MM.1S (cell line): Measurements from ENCODE around the gene POLR2A.

Source experiments
- DNase-seq: peaks from one replicate; pipeline ENCODE4 v3.0.0-alpha.2; 2015
- H2AFZ ChIP-seq: fragments of 300-600 bp; sonication (generic); 2 replicates; pipeline ENCODE4 v1.6.0; 2016; ENCODE audit warnings: antibody characterized with exemption, low read length
- H3F3A ChIP-seq: fragments of 300-600 bp; sonication (generic); 2 replicates; pipeline ENCODE4 v1.6.1; 2016; ENCODE audit warnings: mild to moderate bottlenecking, antibody characterized with exemption, low read length, moderate library complexity, mixed read lengths; ENCODE audit not compliant: insufficient read depth
- H3K27ac ChIP-seq: fragments of 300-600 bp; sonication (generic); 2 replicates; pipeline ENCODE4 v1.5.1; 2016; ENCODE audit warnings: mild to moderate bottlenecking, low read length
- H3K27me3 ChIP-seq: fragments of 300-600 bp; sonication (generic); replicated peaks from 2 replicates; pipeline ENCODE4 v1.6.0; 2016; ENCODE audit warnings: low read length; ENCODE audit not compliant: insufficient read depth
- H3K36me3 ChIP-seq: fragments of 300-600 bp; sonication (generic); replicated peaks from 2 replicates; pipeline ENCODE4 v1.6.1; 2016; ENCODE audit warnings: mild to moderate bottlenecking, low read length, mixed read lengths; ENCODE audit not compliant: insufficient read depth
- H3K4me1 ChIP-seq: fragments of 300-600 bp; sonication (generic); 2 replicates; pipeline ENCODE4 v1.6.1; 2016; ENCODE audit warnings: low read length, mixed read lengths
- H3K4me2 ChIP-seq: fragments of 300-600 bp; sonication (generic); 2 replicates; pipeline ENCODE4 v1.6.0; 2016; ENCODE audit warnings: low read depth, low read length
- H3K4me3 ChIP-seq: fragments of 300-600 bp; sonication (generic); 2 replicates; pipeline ENCODE4 v1.5.1; 2016; ENCODE audit warnings: low read length, mixed read lengths
- H3K79me2 ChIP-seq: fragments of 300-600 bp; sonication (generic); 2 replicates; pipeline ENCODE4 v1.6.1; 2016; ENCODE audit warnings: mixed run types, low read length, mixed read lengths
- H3K9ac ChIP-seq: fragments of 300-600 bp; sonication (generic); 2 replicates; pipeline ENCODE4 v1.6.1; 2016; ENCODE audit warnings: low read length, mixed read lengths
- H3K9me2 ChIP-seq: fragments of 300-600 bp; sonication (generic); replicated peaks from 2 replicates; pipeline ENCODE4 v1.6.1; 2016; ENCODE audit warnings: mild to moderate bottlenecking, low read length, mixed read lengths; ENCODE audit not compliant: insufficient read depth
- H3K9me3 ChIP-seq: fragments of 300-600 bp; sonication (generic); replicated peaks from 2 replicates; pipeline ENCODE4 v1.6.1; 2016; ENCODE audit warnings: mild to moderate bottlenecking, low read length, mixed read lengths; ENCODE audit not compliant: insufficient read depth
- H4K20me1 ChIP-seq: fragments of 300-600 bp; sonication (generic); 2 replicates; pipeline ENCODE4 v1.6.1; 2016; ENCODE audit warnings: mild to moderate bottlenecking, low read length, moderate library complexity, mixed read lengths; ENCODE audit not compliant: insufficient read depth
- CTCF ChIP-seq: fragments of 300-600 bp; sonication (generic); IDR thresholded peaks from 2 replicates; pipeline ENCODE4 v1.5.1; 2016; ENCODE audit warnings: antibody characterized with exemption, low read length, mixed read lengths
- EZH2 ChIP-seq: fragments of 300-600 bp; sonication (generic); optimal IDR thresholded peaks from 2 replicates; pipeline ENCODE3; 2017; ENCODE audit warnings: low read depth, mild to moderate bottlenecking, antibody characterized with exemption, low read length, mixed read lengths
- EZH2phosphoT487 ChIP-seq: fragments of 300-600 bp; sonication (generic); IDR thresholded peaks from 2 replicates; pipeline ENCODE4 v1.6.1; 2018; ENCODE audit warnings: antibody characterized with exemption, low read length

The POLR2A gene

GRCh38 chr17:7490144-7490543 is 6.0 kb downstream of the POLR2A start:
- no peak overlapping the region for H3K4me3 ChIP-seq
- H3K9me3 ChIP-seq = no peaks in the 10 kb centered on the region
- no peak for DNase-seq
- H3K4me2 ChIP-seq = no peak overlapping the region
- peaks cover 43% of the 10 kb centered on the region for H4K20me1 ChIP-seq
- no peak overlapping the region for H3K27ac ChIP-seq
- H3K9ac ChIP-seq = no peak overlapping the region
- no peaks in the 10 kb centered on the region for H3K36me3 ChIP-seq
- peaks cover 13% of the 10 kb centered on the region for H3K4me1 ChIP-seq
- no peaks in the 10 kb centered on the region for H3K9me2 ChIP-seq
- H3F3A ChIP-seq = peaks cover 7% of the 10 kb centered on the region; the same call in 1 of the 2 replicates
- no peaks in the 10 kb centered on the region for H3K27me3 ChIP-seq
- peaks cover 97% of the 10 kb centered on the region for H3K79me2 ChIP-seq
- H2AFZ ChIP-seq = no peak overlapping the region
- TF ChIP-seq CTCF = no peak
- TF ChIP-seq EZH2 = no peak
- no peak for TF ChIP-seq EZH2phosphoT487

- Histone ChIP-seq H3K9ac (no peak overlapping the region), H3K4me2 (no peak overlapping the region), H3K9me2 (no peaks in the 10 kb centered on the region), H3K27me3 (no peaks in the 10 kb centered on the region), H3K79me2 (peaks cover 98% of the 10 kb centered on the region), H3K9me3 (no peaks in the 10 kb centered on the region), H2AFZ (no peak overlapping the region), H3F3A (no peaks in the 10 kb centered on the region), H4K20me1 (peaks cover 40% of the 10 kb centered on the region), H3K36me3 (no peaks in the 10 kb centered on the region; the same call in 1 of the 2 replicates), H3K4me1 (peaks cover 5% of the 10 kb centered on the region), H3K27ac (no peak overlapping the region), H3K4me3 (no peak overlapping the region)
- DNase-seq = no peak
- TF ChIP-seq EZH2 = no peak
- no peak for TF ChIP-seq CTCF
- no peak for TF ChIP-seq EZH2phosphoT487
These were observed 7.4 kb downstream of the POLR2A start for GRCh38 chr17:7491583-7491982.

- Histone ChIP-seq H3K9me2 (no peaks in the 10 kb centered on the region), H3K4me1 (no peaks in the 10 kb centered on the region), H3F3A (no peaks in the 10 kb centered on the region), H3K4me2 (no peak overlapping the region), H3K27ac (no peak overlapping the region), H3K36me3 (peaks cover 3% of the 10 kb centered on the region; the same call in 1 of the 2 replicates), H3K9ac (no peak overlapping the region), H2AFZ (no peak overlapping the region), H4K20me1 (peaks cover 35% of the 10 kb centered on the region), H3K9me3 (no peaks in the 10 kb centered on the region), H3K4me3 (no peak overlapping the region), H3K79me2 (peaks cover 88% of the 10 kb centered on the region), H3K27me3 (no peaks in the 10 kb centered on the region)
- TF ChIP-seq EZH2phosphoT487 (no peak), CTCF (no peak), EZH2 (no peak)
- DNase-seq = no peak
These were observed 9.8 kb downstream of the POLR2A start for GRCh38 chr17:7493941-7494340.
